Left ventricle myocardium inferior (tissue), 1 donor: ENCODE data around the gene GBA2. TPM values are rescaled to one million over a fixed set of nuclear protein-coding genes. Genes with fewer than 3 reads are reported as not detected.

Source experiments
- DNase-seq: peaks from one replicate; pipeline ENCODE4 v3.0.0-alpha.2; 2020
- H3K27ac ChIP-seq: fragments of 200-600 bp; replicated peaks from 2 replicates; pipeline ENCODE4 v1.8.0; 2021
- H3K27me3 ChIP-seq: fragments of 200-600 bp; 2 replicates; pipeline ENCODE4 v1.8.0; 2021; ENCODE audit warnings: low read depth
- H3K36me3 ChIP-seq: fragments of 200-600 bp; 2 replicates; pipeline ENCODE4 v1.8.0; 2021
- H3K4me1 ChIP-seq: fragments of 200-600 bp; 2 replicates; pipeline ENCODE4 v1.8.0; 2021
- H3K4me3 ChIP-seq: fragments of 200-600 bp; 2 replicates; pipeline ENCODE4 v1.8.0; 2021; ENCODE audit warnings: mild to moderate bottlenecking, moderate library complexity
- H3K9me3 ChIP-seq: fragments of 200-600 bp; replicated peaks from 2 replicates; pipeline ENCODE4 v1.8.0; 2021
- CTCF ChIP-seq: fragments of 200-600 bp; IDR thresholded peaks from 2 replicates; pipeline ENCODE4 v1.8.0; 2021; ENCODE audit warnings: antibody characterized with exemption, mild to moderate bottlenecking, borderline replicate concordance
- intact Hi-C: fragments of 100-400 bp; cut with micrococcal nuclease; formaldehyde crosslinking; loops from one replicate; pipeline ENCODE4 v1.11.0; 2022
- total RNA-seq: library from RNA; stranded (reverse); fragmentation: NEBNext Ultra II Directional; extraction: Animal tissue kit (Norgen Biotek cat#: 25700); gene quantifications from one replicate; pipeline ENCODE4 v1.2.1, GENCODE V29; 2021
- donor health status: DM: no; HTN: yes; CAD: no; lungs with severe emphysema.

Gene GBA2
- total RNA-seq, 1 donor from 2014 or later, result 75.0 TPM

- Histone ChIP-seq H3K27ac (peak overlapping the region; percentile 72), H3K4me3 (no peak overlapping the region), H3K36me3 (peaks cover 96% of the 10 kb centered on the region), H3K27me3 (no peaks in the 10 kb centered on the region), H3K4me1 (peaks cover 47% of the 10 kb centered on the region), H3K9me3 (no peaks in the 10 kb centered on the region)
- TF ChIP-seq CTCF, result no peak
- intact Hi-C loops, result no loop called here
- DNase-seq, result no peak
Observed at GRCh38 chr9:35700031-35700430, 49.0 kb downstream of the GBA2 start.

- TF ChIP-seq CTCF, result no peak
- no peaks in the 10 kb centered on the region for H3K9me3 ChIP-seq
- peaks cover 35% of the 10 kb centered on the region for H3K4me1 ChIP-seq
- DNase-seq, result no peak
- no peak overlapping the region for H3K27ac ChIP-seq
- no peaks in the 10 kb centered on the region for H3K27me3 ChIP-seq
- H3K4me3 ChIP-seq, result no peak overlapping the region
- intact Hi-C loops, result no loop called here
- H3K36me3 ChIP-seq, result peaks cover 78% of the 10 kb centered on the region
Observed at GRCh38 chr9:35698231-35698630, 50.8 kb downstream of the GBA2 start.

GRCh38 chr9:35697486-35697885, 51.5 kb downstream of the GBA2 start:
- H3K36me3 ChIP-seq, result peaks cover 70% of the 10 kb centered on the region
- no peak for TF ChIP-seq CTCF
- H3K4me1 ChIP-seq, result peaks cover 35% of the 10 kb centered on the region
- no peak overlapping the region for H3K4me3 ChIP-seq
- H3K27ac ChIP-seq, result peak overlapping the region; percentile 54
- intact Hi-C loops, result no loop called here
- H3K9me3 ChIP-seq, result no peaks in the 10 kb centered on the region
- DNase-seq, result no peak
- H3K27me3 ChIP-seq, result no peaks in the 10 kb centered on the region

- Histone ChIP-seq H3K27me3 (no peaks in the 10 kb centered on the region), H3K27ac (peak overlapping the region; percentile 54), H3K4me1 (peaks cover 33% of the 10 kb centered on the region), H3K4me3 (no peak overlapping the region), H3K9me3 (no peaks in the 10 kb centered on the region), H3K36me3 (peaks cover 62% of the 10 kb centered on the region)
- intact Hi-C loops, result no loop called here
- peak; percentile 48 for DNase-seq
- peak; percentile 94 for TF ChIP-seq CTCF
Observed at GRCh38 chr9:35696520-35697215, 52.4 kb downstream of the GBA2 start.

GRCh38 chr9:35695943-35696401, 53.1 kb downstream of the GBA2 start:
- Histone ChIP-seq H3K4me3 (no peak overlapping the region), H3K9me3 (no peaks in the 10 kb centered on the region), H3K4me1 (peaks cover 33% of the 10 kb centered on the region), H3K27me3 (no peaks in the 10 kb centered on the region), H3K27ac (peak overlapping the region; percentile 54), H3K36me3 (peaks cover 55% of the 10 kb centered on the region)
- intact Hi-C loops, result no loop called here
- no peak for DNase-seq
- no peak for TF ChIP-seq CTCF
